Osteoblast (primary cell): ENCODE measurements around the gene HOXA9. TPM values are rescaled to one million over a fixed set of nuclear protein-coding genes. Genes with fewer than 3 reads are reported as not detected.

Experiments used
- DNase-seq: peaks from one replicate; pipeline ENCODE4 v3.0.0; 2011; ENCODE audit warnings: low spot score, mixed read lengths; ENCODE audit not compliant: insufficient read length; ENCODE audit errors: missing footprints
- H2AFZ ChIP-seq: 2 replicates; pipeline ENCODE4 v1.6.0; 2011; ENCODE audit warnings: mild to moderate bottlenecking, low read length
- H3K27ac ChIP-seq: 2 replicates; pipeline ENCODE4 v1.5.1; 2011; ENCODE audit warnings: mild to moderate bottlenecking, low read depth, low read length, moderate library complexity
- H3K27me3 ChIP-seq: 2 replicates; pipeline ENCODE4 v1.6.0; 2012; ENCODE audit warnings: mild to moderate bottlenecking, control low read depth, inconsistent platforms, low read length, moderate library complexity; ENCODE audit not compliant: insufficient read depth
- H3K36me3 ChIP-seq: 2 replicates; pipeline ENCODE4 v1.5.1; 2011; ENCODE audit warnings: mild to moderate bottlenecking, low read length, control low read depth, moderate library complexity; ENCODE audit not compliant: insufficient read depth
- H3K4me1 ChIP-seq: 2 replicates; pipeline ENCODE4 v1.5.1; 2011; ENCODE audit warnings: mild to moderate bottlenecking, low read length, control low read depth, moderate library complexity; ENCODE audit not compliant: insufficient read depth
- H3K4me2 ChIP-seq: 2 replicates; pipeline ENCODE4 v1.6.0; 2011; ENCODE audit warnings: mild to moderate bottlenecking, low read length; ENCODE audit not compliant: insufficient read depth
- H3K4me3 ChIP-seq: fragments of 200-600 bp; sonication (generic); 3 replicates; pipeline ENCODE4 v1.5.1; 2012; ENCODE audit warnings: mild to moderate bottlenecking, low read length, inconsistent platforms; ENCODE audit not compliant: insufficient read depth
- H3K79me2 ChIP-seq: 2 replicates; pipeline ENCODE4 v1.6.0; 2012; ENCODE audit warnings: mild to moderate bottlenecking, low read length, control low read depth, inconsistent platforms; ENCODE audit not compliant: insufficient read depth
- H3K9me3 ChIP-seq: 2 replicates; pipeline ENCODE4 v1.5.1; 2011; ENCODE audit warnings: low read depth, low read length, control low read depth
- H4K20me1 ChIP-seq: 2 replicates; pipeline ENCODE4 v1.6.0; 2012; ENCODE audit warnings: mild to moderate bottlenecking, low read length, control low read depth; ENCODE audit not compliant: insufficient read depth
- CTCF ChIP-seq: IDR thresholded peaks from 2 replicates; pipeline ENCODE4 v1.5.1; 2011; ENCODE audit warnings: mild to moderate bottlenecking, low read depth, low read length, moderate library complexity; ENCODE audit errors: extremely low read depth
- total RNA-seq: library from RNA; depleted of rRNA; stranded (reverse); fragments of >200 nt; gene quantifications from 2 replicates; pipeline ENCODE4 v1.2.3, GENCODE V29; 2012

Gene HOXA9
- total RNA-seq, 1 donor = 19.5 TPM

DNA sequence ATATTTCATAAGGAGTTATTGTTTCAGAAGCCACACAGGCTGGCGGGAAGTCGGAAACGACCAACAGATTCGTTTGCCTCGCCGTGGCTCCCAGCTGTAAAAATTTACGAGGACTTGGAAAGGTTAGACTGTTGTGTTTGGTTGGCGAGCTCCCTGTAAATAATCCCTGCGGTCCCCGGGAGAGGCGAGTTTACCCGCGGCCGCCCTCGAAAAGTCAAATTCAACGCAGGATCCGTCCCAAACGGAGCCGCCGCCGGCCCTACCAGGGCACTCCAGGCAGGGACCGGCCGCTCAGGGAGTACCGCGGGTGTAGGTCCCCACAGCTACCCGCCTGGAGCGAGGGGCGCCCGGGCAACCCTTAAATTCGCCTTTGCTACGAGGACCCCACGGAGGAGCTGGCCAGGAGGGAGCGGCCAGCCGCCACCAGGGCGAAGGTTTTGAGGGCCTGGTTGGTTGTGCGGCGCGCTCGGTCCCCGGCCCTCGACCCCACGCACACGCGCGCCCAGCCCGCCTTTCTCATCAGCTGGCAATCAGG lies 726 bp upstream of the HOXA9 start:
- H3K4me3 ChIP-seq = peak overlapping the region; percentile 75
- H3K27ac ChIP-seq = peak overlapping the region; percentile 95
- DNase-seq = peak; percentile 85
- H3K9me3 ChIP-seq = no peaks in the 10 kb centered on the region
- peaks cover 98% of the 10 kb centered on the region for H3K79me2 ChIP-seq
- peaks cover 31% of the 10 kb centered on the region for H3K4me1 ChIP-seq
- H2AFZ ChIP-seq = peak overlapping the region; percentile 84
- peaks cover 19% of the 10 kb centered on the region for H3K36me3 ChIP-seq
- H4K20me1 ChIP-seq = peaks cover 17% of the 10 kb centered on the region
- no peaks in the 10 kb centered on the region for H3K27me3 ChIP-seq
- H3K4me2 ChIP-seq = peak overlapping the region; percentile 99
- no peak for TF ChIP-seq CTCF

GRCh38 chr7:27164367-27165088 lies 809 bp downstream of the HOXA9 start:
- peak overlapping the region; percentile 75 for H3K4me3 ChIP-seq
- peaks cover 18% of the 10 kb centered on the region for H3K36me3 ChIP-seq
- DNase-seq = peak; percentile 92
- H3K79me2 ChIP-seq = peaks cover 94% of the 10 kb centered on the region
- H3K27ac ChIP-seq = peak overlapping the region; percentile 95
- no peaks in the 10 kb centered on the region for H3K27me3 ChIP-seq
- peaks cover 32% of the 10 kb centered on the region for H3K4me1 ChIP-seq
- no peaks in the 10 kb centered on the region for H3K9me3 ChIP-seq
- TF ChIP-seq CTCF = peak; percentile 26
- H3K4me2 ChIP-seq = peak overlapping the region; percentile 99
- H4K20me1 ChIP-seq = peaks cover 17% of the 10 kb centered on the region
- H2AFZ ChIP-seq = no peak overlapping the region

- Histone ChIP-seq H2AFZ (no peak overlapping the region), H3K79me2 (peaks cover 89% of the 10 kb centered on the region), H3K27me3 (no peaks in the 10 kb centered on the region), H3K4me1 (peaks cover 32% of the 10 kb centered on the region), H4K20me1 (peaks cover 17% of the 10 kb centered on the region), H3K27ac (peak overlapping the region; percentile 95), H3K4me3 (peak overlapping the region; percentile 75), H3K4me2 (peak overlapping the region; percentile 99), H3K9me3 (no peaks in the 10 kb centered on the region), H3K36me3 (peaks cover 18% of the 10 kb centered on the region)
- DNase-seq = peak; percentile 91
- no peak for TF ChIP-seq CTCF
These were observed 1.3 kb downstream of the HOXA9 start for GRCh38 chr7:27164045-27164366.

- no peak for TF ChIP-seq CTCF
- Histone ChIP-seq H2AFZ (no peak overlapping the region), H3K27ac (peak overlapping the region; percentile 95), H3K4me3 (peak overlapping the region; percentile 75), H3K4me1 (peaks cover 28% of the 10 kb centered on the region), H3K9me3 (no peaks in the 10 kb centered on the region), H3K36me3 (peaks cover 16% of the 10 kb centered on the region), H4K20me1 (peaks cover 17% of the 10 kb centered on the region), H3K27me3 (no peaks in the 10 kb centered on the region), H3K79me2 (peaks cover 83% of the 10 kb centered on the region), H3K4me2 (peak overlapping the region; percentile 99)
- no peak for DNase-seq
These were observed 1.9 kb downstream of the HOXA9 start for GRCh38 chr7:27163288-27164044.
